Stimulated activated CD4-positive, alpha-beta T cell treated with anti-CD3 and anti-CD28 coated beads, Interleukin-15, amount 100 ng/mL, for 48 hours (primary cell): ENCODE results near the gene RNF25.
A peak's percentile ranks its signal among the peaks of the same experiment; 100 is the strongest.

Experiments used
- DNase-seq, 2 donors: peaks; one replicate each; pipeline ENCODE4 v3.0.0-alpha.2; 2020; ENCODE audit warnings: low read depth in 2 of 2

RNF25 gene

GRCh38 chr2:218680061-218680460 lies 8.3 kb upstream of the RNF25 start:
- DNase-seq, result no peak

DNA sequence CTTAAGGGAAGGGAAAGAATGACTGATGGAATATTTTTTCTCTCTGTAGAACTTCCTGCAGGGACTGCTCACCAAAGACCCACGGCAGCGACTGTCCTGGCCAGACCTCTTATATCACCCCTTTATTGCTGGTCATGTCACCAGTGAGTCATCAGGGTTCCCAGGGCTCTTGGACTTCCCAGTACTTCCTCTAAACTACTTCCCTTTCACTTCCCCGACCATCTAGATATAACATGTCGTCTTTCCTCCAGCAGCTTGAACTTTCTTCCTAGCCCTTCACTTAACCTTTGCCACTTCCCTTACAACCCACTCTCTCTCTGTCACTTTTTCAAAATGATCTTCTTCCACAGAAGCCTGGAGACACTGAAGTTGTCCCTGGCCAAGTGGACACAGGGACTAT lies 7.3 kb upstream of the RNF25 start:
- DNase-seq, result no peak

GRCh38 chr2:218671097-218671653 lies 627 bp downstream of the RNF25 start:
- DNase-seq, result no peak

DNA sequence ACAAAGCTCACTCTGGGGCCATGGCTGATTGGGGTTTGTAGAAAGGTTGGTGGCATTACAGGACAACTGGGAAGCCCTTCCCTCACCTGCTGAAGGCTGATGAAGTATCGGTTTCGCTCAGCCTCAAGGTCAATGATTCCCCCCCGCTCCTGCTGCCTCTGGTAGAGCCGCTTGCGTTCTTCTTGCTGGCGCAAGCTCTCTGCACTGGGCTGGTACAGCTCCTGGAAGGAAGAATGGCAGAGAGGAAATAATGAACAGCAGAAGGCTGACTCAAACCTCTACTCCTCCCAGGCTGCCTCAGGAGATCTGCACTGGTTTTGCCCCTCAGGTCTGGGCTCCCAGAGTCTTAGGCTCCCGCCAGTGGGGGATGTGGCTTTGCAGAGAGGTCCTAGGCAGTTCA lies 7.1 kb downstream of the RNF25 start:
- no peak for DNase-seq

DNA sequence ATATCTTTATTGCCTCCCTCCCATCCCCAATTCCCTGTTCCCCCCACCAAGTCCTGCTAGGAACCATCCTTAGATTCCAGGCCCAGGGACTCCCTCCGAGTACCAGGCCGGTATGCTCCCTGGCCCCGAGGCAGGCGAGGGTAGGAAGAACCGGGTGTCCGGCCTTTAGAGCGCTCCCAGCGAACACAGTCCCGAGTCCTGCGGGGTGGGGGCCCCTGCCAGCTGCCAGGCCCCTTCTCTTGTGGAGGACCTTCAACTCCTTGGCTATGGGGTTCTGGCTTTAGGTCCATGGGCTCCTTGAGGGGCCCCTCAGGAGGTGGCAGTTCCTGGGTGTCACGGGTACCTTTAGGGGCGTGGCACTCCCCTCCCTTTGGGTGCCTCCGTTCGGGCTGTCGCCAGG lies 7.9 kb downstream of the RNF25 start:
- no peak for DNase-seq

GRCh38 chr2:218662827-218663226 lies 9.0 kb downstream of the RNF25 start:
- DNase-seq, result no peak

DNA sequence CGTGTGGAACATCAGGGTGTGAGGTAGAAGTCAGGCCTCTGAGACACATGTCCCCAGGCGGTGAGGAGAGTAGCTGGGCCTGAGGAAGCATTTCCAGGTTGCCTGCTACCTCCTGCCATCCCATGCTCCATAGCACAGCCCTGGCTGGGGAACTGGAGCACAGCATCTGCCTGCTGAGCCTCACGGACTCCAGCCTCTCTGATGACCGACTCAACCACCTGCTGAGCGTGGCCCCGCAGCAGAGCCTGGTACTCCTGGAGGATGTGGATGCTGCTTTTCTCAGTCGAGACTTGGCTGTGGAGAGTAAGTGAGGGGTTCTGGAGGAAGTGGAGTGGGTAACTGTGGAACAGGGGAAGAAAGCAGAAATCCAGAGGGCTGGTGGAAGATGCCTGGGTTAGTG lies 9.4 kb downstream of the RNF25 start:
- DNase-seq, result no peak

DNA sequence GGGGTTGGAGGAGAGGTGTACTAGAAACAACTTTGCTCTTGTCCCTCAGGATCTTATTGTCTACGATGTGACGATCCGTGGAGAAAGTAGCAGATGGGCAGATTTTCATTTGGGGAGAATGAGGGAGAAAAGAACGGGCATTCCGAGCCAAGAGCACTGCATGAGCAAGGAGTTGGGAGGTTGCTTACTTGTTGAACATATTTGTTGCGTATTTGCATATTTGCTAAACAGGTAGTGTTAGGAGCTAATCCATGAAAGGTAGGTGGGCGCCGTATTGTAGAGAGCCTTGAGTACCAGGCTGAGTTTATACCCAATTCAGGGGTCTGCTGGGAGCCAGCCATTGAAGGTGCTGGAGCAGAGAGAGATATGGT lies 11.8 kb downstream of the RNF25 start:
- DNase-seq, result no peak

GRCh38 chr2:218659258-218659987 lies 12.4 kb downstream of the RNF25 start, which contains the start of the genes BCS1L and ZNF142:
Gene BCS1L, plus strand, starts transcription at chr2:218659683. Its CDS starts 1,305 bp downstream, at chr2:218660988.
Gene ZNF142, minus strand, starts transcription at chr2:218659623. Its CDS starts 3,194 bp downstream, at chr2:218656429.
- DNase-seq, result peak; percentile 92 to 96

DNA sequence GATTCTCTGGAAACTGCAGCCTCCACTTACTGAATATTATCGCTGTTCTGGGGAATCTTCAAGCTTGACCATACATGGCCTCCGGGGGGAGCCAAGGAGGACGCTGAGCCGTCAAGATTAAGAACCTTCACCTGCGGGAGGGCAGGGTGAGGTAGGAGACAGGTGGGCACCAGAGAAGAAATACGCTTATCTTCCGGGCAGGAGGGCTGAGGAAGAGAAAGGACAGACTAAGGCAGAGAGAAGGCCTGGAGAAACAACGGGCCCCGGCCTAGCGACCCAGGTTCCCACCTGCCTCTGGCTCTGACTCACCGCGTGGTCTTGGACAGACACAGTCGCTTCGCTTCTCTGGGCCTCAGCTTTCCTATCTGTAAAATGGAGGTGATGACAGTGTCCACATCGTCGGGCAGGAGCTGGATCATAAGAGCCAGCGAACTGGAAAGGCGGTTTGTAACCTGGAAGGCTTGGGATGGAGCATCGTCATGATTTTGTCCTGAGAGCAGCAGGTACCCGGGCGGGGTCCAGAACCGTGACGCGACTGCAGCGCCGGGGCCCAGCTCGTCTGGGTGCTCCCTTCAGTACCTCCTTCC lies 13.0 kb downstream of the RNF25 start:
- DNase-seq, result peak; percentile 25 to 33

DNA sequence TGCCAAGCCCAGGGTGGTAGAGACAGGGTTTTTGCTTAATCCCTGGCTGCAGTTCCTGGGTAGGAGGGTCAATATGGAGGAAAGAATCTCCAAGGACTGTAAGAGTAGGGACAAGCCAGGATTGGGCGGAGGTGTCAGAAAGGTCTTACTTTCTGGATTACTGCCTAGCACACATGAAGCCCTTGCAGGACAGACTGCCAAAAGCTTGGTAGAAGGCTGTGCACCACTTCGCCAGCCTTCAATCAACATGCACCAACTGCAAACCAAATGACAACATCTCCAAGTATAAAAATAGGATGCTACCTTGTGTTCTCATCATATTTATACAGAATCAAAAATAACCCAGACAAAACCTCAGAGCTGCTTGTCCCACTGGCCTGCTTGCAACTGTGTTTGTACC lies 16.1 kb downstream of the RNF25 start:
- DNase-seq, result no peak

GRCh38 chr2:218648787-218649100 lies 23.1 kb downstream of the RNF25 start:
- no peak for DNase-seq

- DNase-seq, result peak in 1 of 2 donors; percentile 39
These were observed 23.6 kb downstream of the RNF25 start for GRCh38 chr2:218648088-218648786.

DNA sequence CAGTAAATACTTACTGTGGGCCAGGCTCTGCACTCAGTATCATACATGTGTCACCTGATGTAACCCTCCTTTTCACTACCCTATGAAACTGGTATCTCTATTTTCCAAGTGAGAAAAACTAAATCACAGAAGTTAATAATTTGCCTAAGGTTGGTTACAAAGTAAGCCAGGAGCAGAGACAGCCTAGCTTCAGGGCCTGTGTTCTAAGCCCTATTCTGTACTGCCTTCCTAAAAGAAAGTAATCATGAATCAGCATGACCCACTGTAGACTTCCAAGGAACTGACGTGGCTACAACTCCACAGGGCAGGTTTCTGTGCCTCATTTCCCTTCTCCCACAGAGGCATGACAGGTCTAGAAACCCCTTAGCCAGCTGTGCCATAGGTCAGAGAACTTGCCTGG lies 26.7 kb downstream of the RNF25 start:
- DNase-seq, result no peak

GRCh38 chr2:218644721-218645120 lies 27.1 kb downstream of the RNF25 start:
- DNase-seq, result no peak

- DNase-seq, result no peak
These were observed 28.0 kb downstream of the RNF25 start for GRCh38 chr2:218643751-218644310.

GRCh38 chr2:218642786-218643185 lies 29.0 kb downstream of the RNF25 start:
- DNase-seq, result no peak

DNA sequence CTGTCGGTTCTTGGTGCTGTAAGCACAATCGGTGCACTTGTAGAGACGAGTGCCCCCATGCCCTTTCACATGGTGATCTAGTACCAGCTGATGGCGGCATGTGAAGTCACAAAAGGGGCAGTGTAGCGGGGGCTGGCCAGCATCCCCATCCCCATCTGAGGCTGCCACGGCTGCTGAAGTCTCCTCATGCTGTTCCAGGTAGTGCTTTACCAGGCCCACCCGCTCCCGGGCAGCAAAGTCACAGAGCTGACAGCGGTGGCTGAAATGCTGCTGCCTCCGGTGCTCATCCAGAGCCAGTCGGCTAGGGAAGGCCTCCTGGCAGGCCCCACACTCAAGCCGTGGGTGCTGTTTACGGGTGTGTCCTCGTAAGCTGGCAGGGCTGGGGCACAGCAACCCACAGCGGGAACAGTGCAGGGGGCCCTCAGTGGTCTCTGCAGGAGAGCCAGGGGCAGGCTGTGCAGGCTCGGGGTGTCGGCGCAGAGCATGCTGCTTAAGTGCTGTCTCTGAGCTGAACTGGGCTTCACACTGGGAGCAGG lies 29.6 kb downstream of the RNF25 start:
- no peak for DNase-seq

DNA sequence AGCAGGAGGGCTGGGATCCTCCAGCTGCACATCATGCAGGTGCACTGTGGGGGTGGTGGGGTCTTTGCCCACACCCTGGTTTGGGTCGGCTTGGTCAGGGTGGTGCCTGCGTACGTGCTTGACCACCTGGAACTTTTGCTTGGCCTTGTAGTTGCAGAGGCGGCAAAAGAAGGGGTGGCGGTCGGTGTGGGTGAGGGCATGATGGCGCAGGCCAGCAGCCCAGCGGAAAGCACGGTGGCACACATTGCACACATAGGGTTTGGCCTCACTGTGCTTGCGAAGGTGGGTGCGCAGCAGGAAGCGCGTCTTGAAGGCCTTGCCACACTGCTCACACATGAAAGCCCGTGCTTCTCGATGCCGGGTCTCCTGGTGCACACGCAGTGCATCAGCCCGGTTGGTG lies 33.4 kb downstream of the RNF25 start:
- no peak for DNase-seq

DNA sequence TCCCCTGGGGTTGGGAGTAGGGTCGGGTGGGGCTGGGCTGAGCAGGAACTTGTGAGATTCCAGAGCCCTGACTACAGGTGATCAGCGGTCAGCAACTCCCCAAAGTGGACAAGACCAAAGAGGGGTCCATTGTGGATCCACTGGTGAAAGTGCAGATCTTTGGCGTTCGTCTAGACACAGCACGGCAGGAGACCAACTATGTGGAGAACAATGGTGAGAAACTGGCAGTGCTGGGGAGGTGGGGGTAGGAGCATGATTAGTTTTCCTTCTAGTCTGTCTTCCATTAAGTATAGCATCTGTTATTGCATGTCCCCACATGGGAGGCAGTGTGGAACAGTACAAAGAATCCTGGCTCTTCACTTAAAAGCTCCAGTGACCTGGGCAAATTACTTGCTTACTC lies 36.1 kb downstream of the RNF25 start:
- no peak for DNase-seq

DNA sequence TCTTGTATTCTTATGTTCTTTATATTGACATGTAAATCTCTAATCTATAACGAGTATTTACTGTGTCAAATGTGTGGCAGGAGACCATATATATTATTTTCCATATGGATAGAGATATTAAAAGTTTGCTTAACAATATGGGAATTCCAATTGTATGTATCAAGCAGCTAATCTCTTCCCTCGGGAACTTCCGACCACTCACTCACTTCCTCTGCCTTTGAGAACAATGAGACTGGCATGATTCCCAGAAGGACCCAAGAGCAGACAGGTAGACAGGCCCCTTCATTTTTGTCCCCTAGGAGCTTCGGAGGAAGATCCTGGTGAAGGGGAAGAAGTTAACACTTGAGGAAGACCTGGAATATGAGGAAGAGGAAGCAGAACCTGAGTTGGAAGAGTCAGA lies 40.0 kb downstream of the RNF25 start:
- no peak for DNase-seq

GRCh38 chr2:218627939-218628338 lies 43.9 kb downstream of the RNF25 start:
- DNase-seq, result no peak
